Osteoblast (primary cell): ENCODE results near the gene MCFD2. TPM values are rescaled to one million over a fixed set of nuclear protein-coding genes. Genes with fewer than 3 reads are reported as not detected.

Experiments used
- DNase-seq: peaks from one replicate; pipeline ENCODE4 v3.0.0; 2011; ENCODE audit warnings: low spot score, mixed read lengths; ENCODE audit not compliant: insufficient read length; ENCODE audit errors: missing footprints
- H2AFZ ChIP-seq: 2 replicates; pipeline ENCODE4 v1.6.0; 2011; ENCODE audit warnings: mild to moderate bottlenecking, low read length
- H3K27ac ChIP-seq: 2 replicates; pipeline ENCODE4 v1.5.1; 2011; ENCODE audit warnings: mild to moderate bottlenecking, low read depth, low read length, moderate library complexity
- H3K27me3 ChIP-seq: 2 replicates; pipeline ENCODE4 v1.6.0; 2012; ENCODE audit warnings: mild to moderate bottlenecking, control low read depth, inconsistent platforms, low read length, moderate library complexity; ENCODE audit not compliant: insufficient read depth
- H3K36me3 ChIP-seq: 2 replicates; pipeline ENCODE4 v1.5.1; 2011; ENCODE audit warnings: mild to moderate bottlenecking, low read length, control low read depth, moderate library complexity; ENCODE audit not compliant: insufficient read depth
- H3K4me1 ChIP-seq: 2 replicates; pipeline ENCODE4 v1.5.1; 2011; ENCODE audit warnings: mild to moderate bottlenecking, low read length, control low read depth, moderate library complexity; ENCODE audit not compliant: insufficient read depth
- H3K4me2 ChIP-seq: 2 replicates; pipeline ENCODE4 v1.6.0; 2011; ENCODE audit warnings: mild to moderate bottlenecking, low read length; ENCODE audit not compliant: insufficient read depth
- H3K4me3 ChIP-seq: fragments of 200-600 bp; sonication (generic); 3 replicates; pipeline ENCODE4 v1.5.1; 2012; ENCODE audit warnings: mild to moderate bottlenecking, low read length, inconsistent platforms; ENCODE audit not compliant: insufficient read depth
- H3K79me2 ChIP-seq: 2 replicates; pipeline ENCODE4 v1.6.0; 2012; ENCODE audit warnings: mild to moderate bottlenecking, low read length, control low read depth, inconsistent platforms; ENCODE audit not compliant: insufficient read depth
- H3K9me3 ChIP-seq: 2 replicates; pipeline ENCODE4 v1.5.1; 2011; ENCODE audit warnings: low read depth, low read length, control low read depth
- H4K20me1 ChIP-seq: 2 replicates; pipeline ENCODE4 v1.6.0; 2012; ENCODE audit warnings: mild to moderate bottlenecking, low read length, control low read depth; ENCODE audit not compliant: insufficient read depth
- CTCF ChIP-seq: IDR thresholded peaks from 2 replicates; pipeline ENCODE4 v1.5.1; 2011; ENCODE audit warnings: mild to moderate bottlenecking, low read depth, low read length, moderate library complexity; ENCODE audit errors: extremely low read depth
- total RNA-seq: library from RNA; depleted of rRNA; stranded (reverse); fragments of >200 nt; gene quantifications from 2 replicates; pipeline ENCODE4 v1.2.3, GENCODE V29; 2012

The MCFD2 gene
- total RNA-seq, 1 donor = 136 TPM

GRCh38 chr2:46937471-46937901 is 21.9 kb upstream of the MCFD2 start:
- Histone ChIP-seq H3K4me2 (no peak overlapping the region), H3K36me3 (no peaks in the 10 kb centered on the region), H3K9me3 (no peaks in the 10 kb centered on the region), H3K4me3 (no peak overlapping the region), H2AFZ (no peak overlapping the region), H3K27ac (no peak overlapping the region), H4K20me1 (peaks cover 7% of the 10 kb centered on the region), H3K79me2 (peaks cover 15% of the 10 kb centered on the region), H3K27me3 (no peaks in the 10 kb centered on the region), H3K4me1 (peaks cover 18% of the 10 kb centered on the region)
- DNase-seq = no peak
- peak; percentile 53 for TF ChIP-seq CTCF

- Histone ChIP-seq H3K4me2 (no peak overlapping the region), H4K20me1 (no peaks in the 10 kb centered on the region), H3K9me3 (no peaks in the 10 kb centered on the region), H3K27ac (peak overlapping the region; percentile 5), H3K4me3 (no peak overlapping the region), H3K27me3 (no peaks in the 10 kb centered on the region), H3K79me2 (peaks cover 6% of the 10 kb centered on the region), H2AFZ (no peak overlapping the region), H3K36me3 (no peaks in the 10 kb centered on the region), H3K4me1 (peaks cover 17% of the 10 kb centered on the region)
- no peak for DNase-seq
- no peak for TF ChIP-seq CTCF
Measured at GRCh38 chr2:46936566-46936965, 21.0 kb upstream of the MCFD2 start.

GRCh38 chr2:46935071-46935470 is 19.5 kb upstream of the MCFD2 start:
- H3K9me3 ChIP-seq = no peaks in the 10 kb centered on the region
- no peaks in the 10 kb centered on the region for H3K36me3 ChIP-seq
- no peak overlapping the region for H3K4me3 ChIP-seq
- no peak for DNase-seq
- TF ChIP-seq CTCF = no peak
- peaks cover 10% of the 10 kb centered on the region for H3K4me1 ChIP-seq
- H4K20me1 ChIP-seq = no peaks in the 10 kb centered on the region
- no peak overlapping the region for H3K4me2 ChIP-seq
- no peak overlapping the region for H2AFZ ChIP-seq
- no peaks in the 10 kb centered on the region for H3K27me3 ChIP-seq
- no peak overlapping the region for H3K27ac ChIP-seq
- peaks cover 3% of the 10 kb centered on the region for H3K79me2 ChIP-seq

GRCh38 chr2:46929612-46930011 is 14.0 kb upstream of the MCFD2 start:
- peaks cover 5% of the 10 kb centered on the region for H3K9me3 ChIP-seq
- H3K4me3 ChIP-seq = no peak overlapping the region
- DNase-seq = peak; percentile 77
- H3K4me2 ChIP-seq = no peak overlapping the region
- H4K20me1 ChIP-seq = no peaks in the 10 kb centered on the region
- no peaks in the 10 kb centered on the region for H3K79me2 ChIP-seq
- H2AFZ ChIP-seq = no peak overlapping the region
- H3K4me1 ChIP-seq = peaks cover 3% of the 10 kb centered on the region
- H3K27me3 ChIP-seq = no peaks in the 10 kb centered on the region
- no peaks in the 10 kb centered on the region for H3K36me3 ChIP-seq
- TF ChIP-seq CTCF = no peak
- H3K27ac ChIP-seq = no peak overlapping the region
